Tibial nerve (tissue), 4 donors: ENCODE measurements around the gene BTBD9. TPM values are rescaled to one million over a fixed set of nuclear protein-coding genes. Genes with fewer than 3 reads are reported as not detected.

Source experiments
- DNase-seq, 2 donors: peaks; one replicate each; pipeline ENCODE4 v3.0.0-alpha.2; 2019; ENCODE audit warnings: low spot score in 2 of 2
- H3K27ac ChIP-seq, 4 donors: fragments of 200-600 bp; sonication (generic) in 3 of 4; one replicate each; pipeline ENCODE4 v1.5.1; 2017 to 2019; ENCODE audit warnings: mild to moderate bottlenecking in 1 of 4
- H3K27me3 ChIP-seq, 2 donors: fragments of 200-600 bp; sonication (generic) in 1 of 2; one replicate each; pipeline versions ENCODE4 v1.5.1 to v1.6.0; 2017 to 2019
- H3K36me3 ChIP-seq, 3 donors: fragments of 200-600 bp; sonication (generic); one replicate each; pipeline ENCODE4 v1.5.1; 2018 to 2019
- H3K4me1 ChIP-seq, 4 donors: fragments of 200-600 bp; sonication (generic) in 3 of 4; one replicate each; pipeline ENCODE4 v1.5.1; 2017 to 2019
- H3K4me3 ChIP-seq, 4 donors: fragments of 200-600 bp; sonication (generic) in 3 of 4; one replicate each; pipeline ENCODE4 v1.5.1; 2017 to 2019; ENCODE audit warnings: mild to moderate bottlenecking in 1 of 4, moderate library complexity in 1 of 4
- H3K9me3 ChIP-seq, 4 donors: fragments of 200-600 bp; sonication (generic) in 3 of 4; one replicate each; pipeline ENCODE4 v1.5.1; 2017 to 2019
- CTCF ChIP-seq, 5 experiments: fragments of 200-600 bp in 3 of 5; fragments of 450-650 bp in 2 of 5; sonication (generic) in 3 of 5; IDR thresholded peaks; one replicate each; pipeline ENCODE4 v1.5.1; 2016 to 2019; ENCODE audit warnings: antibody characterized with exemption in 5 of 5, mild to moderate bottlenecking in 3 of 5, moderate library complexity in 2 of 5
- EP300 ChIP-seq, 2 donors: sonication (generic); formaldehyde crosslinking; IDR thresholded peaks; one replicate each; pipeline ENCODE4 v1.6.1; 2017; ENCODE audit warnings: antibody characterized with exemption in 2 of 2, mild to moderate bottlenecking in 1 of 2
- POLR2A ChIP-seq, 2 donors: fragments of 450-650 bp; IDR thresholded peaks; one replicate each; pipeline ENCODE4 v1.6.1; 2017; ENCODE audit warnings: antibody characterized with exemption in 2 of 2, mild to moderate bottlenecking in 2 of 2, moderate library complexity in 2 of 2
- WGBS, 2 donors: methylation state at CpG; one replicate each; pipeline ENCODE4 v1.1.5; 2018; 5-methylcytosine and 5-hydroxymethylcytosine counted together
- total RNA-seq, 4 donors: library from RNA; depleted of rRNA; stranded (reverse); fragments of >200 nt; gene quantifications; one replicate each; pipeline ENCODE4 v1.1.0, GENCODE V29; 2016

BTBD9 gene
- total RNA-seq, 4 donors from 2014 or later: 7.5 to 23.9 (median 10.7) TPM

GRCh38 chr6:38549795-38550194, 89.9 kb downstream of the BTBD9 start:
- no peaks in the 10 kb centered on the region for H3K27me3 ChIP-seq
- WGBS, 2 donors: 82 to 84% methylated on average over 5 of the region's 5 CpGs
- H3K27ac ChIP-seq: no peak overlapping the region
- DNase-seq: no peak
- no peak for TF ChIP-seq CTCF (IDR thresholded peaks at IDR 0.05)
- no peak overlapping the region for H3K4me3 ChIP-seq
- no peaks in the 10 kb centered on the region for H3K9me3 ChIP-seq
- H3K4me1 ChIP-seq: no peaks in the 10 kb centered on the region
- H3K36me3 ChIP-seq: peaks cover 0 to 5% (median 0%) of the 10 kb centered on the region in 3 donors

GRCh38 chr6:38549180-38549579, 90.5 kb downstream of the BTBD9 start:
- H3K36me3 ChIP-seq: peaks cover 0 to 5% (median 0%) of the 10 kb centered on the region in 3 donors
- no peak for DNase-seq

GRCh38 chr6:38543022-38543421, 96.7 kb downstream of the BTBD9 start:
- no peak for DNase-seq
- Histone ChIP-seq H3K27me3 (no peaks in the 10 kb centered on the region), H3K27ac (no peak overlapping the region), H3K36me3 (peaks cover 0 to 5% (median 0%) of the 10 kb centered on the region in 3 donors), H3K9me3 (no peaks in the 10 kb centered on the region), H3K4me1 (no peaks in the 10 kb centered on the region), H3K4me3 (no peak overlapping the region)
- no peak for TF ChIP-seq CTCF (IDR thresholded peaks at IDR 0.05)
- 95% methylated on average over 2 of the region's 2 CpGs for WGBS, 2 donors

More at GRCh38 chr6:38549180-38549579, 90.5 kb downstream of the BTBD9 start:
- Histone ChIP-seq H3K9me3 (no peaks in the 10 kb centered on the region), H3K4me1 (no peaks in the 10 kb centered on the region), H3K27ac (no peak overlapping the region), H3K27me3 (no peaks in the 10 kb centered on the region), H3K4me3 (no peak overlapping the region)
- no peak for TF ChIP-seq EP300 (IDR thresholded peaks at IDR 0.05)
- no peak for TF ChIP-seq POLR2A (IDR thresholded peaks at IDR 0.05)
- TF ChIP-seq CTCF (IDR thresholded peaks at IDR 0.05): no peak
- WGBS, 2 donors: 85 to 91% methylated on average over 2 of the region's 2 CpGs

GRCh38 chr6:38542031-38542430, 97.7 kb downstream of the BTBD9 start:
- H3K36me3 ChIP-seq: peaks cover 0 to 2% (median 0%) of the 10 kb centered on the region in 3 donors
- DNase-seq: no peak
- no peaks in the 10 kb centered on the region for H3K9me3 ChIP-seq
- no peak overlapping the region for H3K27ac ChIP-seq
- no peaks in the 10 kb centered on the region for H3K27me3 ChIP-seq
- no peak overlapping the region for H3K4me3 ChIP-seq
- 90 to 94% methylated on average over 2 of the region's 2 CpGs for WGBS, 2 donors
- H3K4me1 ChIP-seq: no peaks in the 10 kb centered on the region
- TF ChIP-seq CTCF (IDR thresholded peaks at IDR 0.05) (no peak), POLR2A (IDR thresholded peaks at IDR 0.05) (no peak), EP300 (IDR thresholded peaks at IDR 0.05) (no peak)

GRCh38 chr6:38533064-38533463, 106.7 kb downstream of the BTBD9 start:
- Histone ChIP-seq H3K9me3 (no peaks in the 10 kb centered on the region), H3K27me3 (no peaks in the 10 kb centered on the region), H3K36me3 (peaks cover 0 to 11% (median 0%) of the 10 kb centered on the region in 3 donors), H3K27ac (no peak overlapping the region), H3K4me1 (no peaks in the 10 kb centered on the region), H3K4me3 (no peak overlapping the region)
- TF ChIP-seq EP300 (IDR thresholded peaks at IDR 0.05): no peak
- no peak for TF ChIP-seq POLR2A (IDR thresholded peaks at IDR 0.05)
- TF ChIP-seq CTCF (IDR thresholded peaks at IDR 0.05): no peak
- no peak for DNase-seq
